Loucy (cell line): ENCODE measurements around the gene ST13.

Experiments
- H2AFZ ChIP-seq: fragments of 200-600 bp; sonication (generic); 2 replicates; pipeline ENCODE4 v1.6.0; 2016; ENCODE audit warnings: antibody characterized with exemption, mild to moderate bottlenecking, low read length, moderate library complexity
- H3F3A ChIP-seq: fragments of 200-600 bp; 2 replicates; pipeline ENCODE4 v1.6.0; 2016; ENCODE audit warnings: antibody characterized with exemption, low read depth, mild to moderate bottlenecking
- H3K27me3 ChIP-seq: fragments of 200-600 bp; sonication (generic); 2 replicates; pipeline ENCODE4 v1.6.1; 2014; ENCODE audit warnings: low read length, mild to moderate bottlenecking; ENCODE audit not compliant: insufficient read depth, poor library complexity, severe bottlenecking
- H3K36me3 ChIP-seq: fragments of 200-600 bp; sonication (generic); 2 replicates; pipeline ENCODE4 v1.6.1; 2016; ENCODE audit warnings: low read length; ENCODE audit not compliant: insufficient read depth
- H3K4me1 ChIP-seq: fragments of 200-600 bp; sonication (generic); 2 replicates; pipeline ENCODE4 v1.5.1; 2014; ENCODE audit warnings: low read length, mild to moderate bottlenecking; ENCODE audit not compliant: insufficient read depth, poor library complexity, severe bottlenecking
- H3K4me2 ChIP-seq: fragments of 200-600 bp; sonication (generic); 2 replicates; pipeline ENCODE4 v1.6.0; 2014; ENCODE audit warnings: antibody characterized with exemption, low read length, low read depth, mild to moderate bottlenecking; ENCODE audit not compliant: poor library complexity, severe bottlenecking
- H3K4me3 ChIP-seq: fragments of 200-600 bp; sonication (generic); 2 replicates; pipeline ENCODE4 v1.5.1; 2014; ENCODE audit warnings: low read length, mild to moderate bottlenecking, mixed read lengths; ENCODE audit not compliant: poor library complexity, severe bottlenecking
- H3K79me2 ChIP-seq: fragments of 200-600 bp; sonication (generic); 2 replicates; pipeline ENCODE4 v1.6.1; 2014; ENCODE audit warnings: low read length; ENCODE audit not compliant: insufficient read depth
- H3K9ac ChIP-seq: fragments of 200-600 bp; sonication (generic); 2 replicates; pipeline ENCODE4 v1.6.0; 2014; ENCODE audit warnings: mild to moderate bottlenecking, low read depth, low read length, moderate library complexity; ENCODE audit not compliant: poor library complexity, severe bottlenecking
- H3K9me2 ChIP-seq: fragments of 200-600 bp; sonication (generic); replicated peaks from 2 replicates; pipeline ENCODE4 v1.6.1; 2016; ENCODE audit warnings: low read depth, low read length, mixed read lengths
- H3K9me3 ChIP-seq: fragments of 200-600 bp; sonication (generic); 2 replicates; pipeline ENCODE4 v1.6.1; 2014; ENCODE audit warnings: mild to moderate bottlenecking, antibody characterized with exemption, low read length, low read depth; ENCODE audit not compliant: insufficient read depth
- H4K20me1 ChIP-seq: fragments of 200-600 bp; sonication (generic); 2 replicates; pipeline ENCODE4 v1.6.0; 2014; ENCODE audit warnings: antibody characterized with exemption, low read length, mild to moderate bottlenecking; ENCODE audit not compliant: insufficient read depth, poor library complexity, severe bottlenecking
- CTCF ChIP-seq: fragments of 200-600 bp; sonication (generic); conservative IDR thresholded peaks from 2 replicates; pipeline ENCODE4 v1.5.1; 2014; ENCODE audit warnings: mild to moderate bottlenecking, antibody characterized with exemption, low read length
- EZH2phosphoT487 ChIP-seq: fragments of 200-600 bp; IDR thresholded peaks from 2 replicates; pipeline ENCODE4 v1.6.1; 2018; ENCODE audit warnings: antibody characterized with exemption, mild to moderate bottlenecking, moderate library complexity, borderline replicate concordance

Gene ST13

GRCh38 chr22:40797427-40797826 is 59.0 kb downstream of the ST13 start:
- no peaks in the 10 kb centered on the region for H3K9me3 ChIP-seq
- H3K4me3 ChIP-seq, result no peak overlapping the region
- TF ChIP-seq CTCF (no peak), EZH2phosphoT487 (no peak)
- no peaks in the 10 kb centered on the region for H3K9me2 ChIP-seq
- H3K79me2 ChIP-seq, result no peaks in the 10 kb centered on the region
- H3K4me2 ChIP-seq, result no peak overlapping the region
- H4K20me1 ChIP-seq, result no peaks in the 10 kb centered on the region
- no peaks in the 10 kb centered on the region for H3K27me3 ChIP-seq
- H3K4me1 ChIP-seq, result peaks cover 6% of the 10 kb centered on the region
- no peak overlapping the region for H2AFZ ChIP-seq
- no peak overlapping the region for H3K9ac ChIP-seq
- no peaks in the 10 kb centered on the region for H3K36me3 ChIP-seq
- no peaks in the 10 kb centered on the region for H3F3A ChIP-seq

GRCh38 chr22:40792451-40792850 is 64.0 kb downstream of the ST13 start:
- TF ChIP-seq CTCF, result no peak
- TF ChIP-seq EZH2phosphoT487, result no peak
- H3K79me2 ChIP-seq, result no peaks in the 10 kb centered on the region
- no peaks in the 10 kb centered on the region for H3K27me3 ChIP-seq
- H3K36me3 ChIP-seq, result peaks cover 11% of the 10 kb centered on the region; the same call in 1 of the 2 replicates
- H3K4me2 ChIP-seq, result no peak overlapping the region
- H3K9me3 ChIP-seq, result no peaks in the 10 kb centered on the region
- H4K20me1 ChIP-seq, result no peaks in the 10 kb centered on the region
- no peaks in the 10 kb centered on the region for H3F3A ChIP-seq
- H3K9ac ChIP-seq, result no peak overlapping the region
- no peak overlapping the region for H3K4me3 ChIP-seq
- H2AFZ ChIP-seq, result no peak overlapping the region
- H3K9me2 ChIP-seq, result no peaks in the 10 kb centered on the region
- no peaks in the 10 kb centered on the region for H3K4me1 ChIP-seq

DNA sequence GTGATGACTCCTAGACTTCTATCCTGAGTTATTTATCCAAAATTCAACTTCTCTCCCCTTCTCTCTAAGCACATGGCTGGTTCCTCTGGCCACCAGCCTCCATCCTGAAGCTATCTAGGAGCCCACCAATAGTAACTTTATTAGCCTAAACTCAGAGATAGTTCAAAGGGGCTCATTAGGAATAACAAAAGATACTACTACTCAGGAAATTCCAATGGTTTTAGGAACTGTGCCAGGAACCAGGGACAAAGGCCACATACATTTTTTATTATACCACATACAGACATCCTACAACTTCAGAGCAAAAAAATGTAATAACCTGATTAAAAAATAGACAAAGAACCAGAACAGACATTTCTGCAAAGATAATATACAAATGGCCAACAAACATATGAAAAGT is 65.2 kb downstream of the ST13 start:
- Histone ChIP-seq H3K36me3 (peaks cover 16% of the 10 kb centered on the region; the same call in 1 of the 2 replicates), H3K4me3 (no peak overlapping the region), H3F3A (no peaks in the 10 kb centered on the region), H3K79me2 (no peaks in the 10 kb centered on the region), H3K4me1 (no peaks in the 10 kb centered on the region), H3K27me3 (no peaks in the 10 kb centered on the region), H2AFZ (no peak overlapping the region), H3K4me2 (no peak overlapping the region), H3K9ac (no peak overlapping the region), H4K20me1 (no peaks in the 10 kb centered on the region), H3K9me2 (no peaks in the 10 kb centered on the region), H3K9me3 (no peaks in the 10 kb centered on the region)
- TF ChIP-seq EZH2phosphoT487 (no peak), CTCF (no peak)
